ENCODE data around the gene AKAP11.

DNA sequence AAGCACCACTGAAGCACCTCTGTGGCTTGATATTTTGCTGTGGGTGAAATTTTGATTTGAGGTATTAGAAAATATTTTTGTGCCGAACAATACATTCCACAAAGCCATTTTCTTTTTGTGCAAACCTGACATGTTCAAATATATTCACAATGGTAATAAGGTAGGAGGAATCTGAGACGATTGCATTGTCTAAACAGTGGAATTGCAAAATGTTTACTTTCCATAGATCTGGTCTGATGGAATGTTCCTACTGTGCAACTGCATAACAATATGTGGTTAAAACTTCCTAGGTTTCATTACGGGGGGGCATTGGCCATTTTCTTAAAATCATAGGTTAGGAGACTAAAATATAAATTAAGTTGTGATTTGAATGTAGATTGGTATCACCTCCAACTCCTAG lies 42.7 kb upstream of the AKAP11 start:
- TF ChIP-seq CTCF (IDR thresholded peaks at IDR 0.05; ENCODE audit: borderline replicate concordance, extremely low read depth, low read length, poor library complexity, severe bottlenecking) (no peak), EZH2 (IDR thresholded peaks at IDR 0.05; ENCODE audit: borderline replicate concordance, low read depth, low read length, severe bottlenecking) (no peak)

Data from DND-41 (cell line).